Osteocyte (in vitro differentiated cells): ENCODE measurements around the gene AP2A2. TPM values are rescaled to one million over a fixed set of nuclear protein-coding genes. Genes with fewer than 3 reads are reported as not detected.

Experiments used
- DNase-seq: peaks from one replicate; pipeline ENCODE4 v3.0.0; 2021; ENCODE audit warnings: mixed read lengths; ENCODE audit not compliant: unreplicated experiment; ENCODE audit errors: extremely low spot score
- H3K27ac Mint-ChIP-seq: one replicate; pipeline ENCODE4 v1.8.0; 2021; ENCODE audit warnings: mild to moderate bottlenecking, mixed read lengths; ENCODE audit not compliant: unreplicated experiment
- H3K27me3 Mint-ChIP-seq: one replicate; pipeline ENCODE4 v1.8.0; 2021; ENCODE audit warnings: mixed read lengths; ENCODE audit not compliant: unreplicated experiment
- H3K36me3 Mint-ChIP-seq: one replicate; pipeline ENCODE4 v1.8.0; 2021; ENCODE audit warnings: mixed read lengths; ENCODE audit not compliant: unreplicated experiment
- H3K4me1 Mint-ChIP-seq: one replicate; pipeline ENCODE4 v1.8.0; 2021; ENCODE audit warnings: mixed read lengths; ENCODE audit not compliant: unreplicated experiment
- H3K4me3 Mint-ChIP-seq: one replicate; pipeline ENCODE4 v1.8.0; 2021; ENCODE audit warnings: mild to moderate bottlenecking, moderate library complexity, mixed read lengths; ENCODE audit not compliant: unreplicated experiment
- H3K9me3 Mint-ChIP-seq: one replicate; pipeline ENCODE4 v1.8.0; 2021; ENCODE audit warnings: mixed read lengths; ENCODE audit not compliant: unreplicated experiment
- total RNA-seq: library from RNA; stranded (reverse); gene quantifications from 2 replicates; pipeline ENCODE4 v1.2.1, GENCODE V29; 2021
- TF ChIP-seq, protein P1 (sequence below): fragments of 200-600 bp; sonication (generic); IDR thresholded peaks from 2 replicates; pipeline ENCODE4 v1.5.0; 2021; ENCODE audit warnings: antibody characterized with exemption, mild to moderate bottlenecking, moderate library complexity

AP2A2 gene
- total RNA-seq, 1 donor from 2014 or later: 102 TPM

GRCh38 chr11:1011320-1011698, 85.6 kb downstream of the AP2A2 start:
- Mint-ChIP-seq H3K4me3 (no peak overlapping the region), H3K27me3 (no peaks in the 10 kb centered on the region), H3K9me3 (no peaks in the 10 kb centered on the region), H3K4me1 (no peaks in the 10 kb centered on the region), H3K36me3 (peaks cover 23% of the 10 kb centered on the region), H3K27ac (no peak overlapping the region)
- TF ChIP-seq, protein P1, sequence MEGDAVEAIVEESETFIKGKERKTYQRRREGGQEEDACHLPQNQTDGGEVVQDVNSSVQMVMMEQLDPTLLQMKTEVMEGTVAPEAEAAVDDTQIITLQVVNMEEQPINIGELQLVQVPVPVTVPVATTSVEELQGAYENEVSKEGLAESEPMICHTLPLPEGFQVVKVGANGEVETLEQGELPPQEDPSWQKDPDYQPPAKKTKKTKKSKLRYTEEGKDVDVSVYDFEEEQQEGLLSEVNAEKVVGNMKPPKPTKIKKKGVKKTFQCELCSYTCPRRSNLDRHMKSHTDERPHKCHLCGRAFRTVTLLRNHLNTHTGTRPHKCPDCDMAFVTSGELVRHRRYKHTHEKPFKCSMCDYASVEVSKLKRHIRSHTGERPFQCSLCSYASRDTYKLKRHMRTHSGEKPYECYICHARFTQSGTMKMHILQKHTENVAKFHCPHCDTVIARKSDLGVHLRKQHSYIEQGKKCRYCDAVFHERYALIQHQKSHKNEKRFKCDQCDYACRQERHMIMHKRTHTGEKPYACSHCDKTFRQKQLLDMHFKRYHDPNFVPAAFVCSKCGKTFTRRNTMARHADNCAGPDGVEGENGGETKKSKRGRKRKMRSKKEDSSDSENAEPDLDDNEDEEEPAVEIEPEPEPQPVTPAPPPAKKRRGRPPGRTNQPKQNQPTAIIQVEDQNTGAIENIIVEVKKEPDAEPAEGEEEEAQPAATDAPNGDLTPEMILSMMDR: no peak
- DNase-seq: no peak

DNA sequence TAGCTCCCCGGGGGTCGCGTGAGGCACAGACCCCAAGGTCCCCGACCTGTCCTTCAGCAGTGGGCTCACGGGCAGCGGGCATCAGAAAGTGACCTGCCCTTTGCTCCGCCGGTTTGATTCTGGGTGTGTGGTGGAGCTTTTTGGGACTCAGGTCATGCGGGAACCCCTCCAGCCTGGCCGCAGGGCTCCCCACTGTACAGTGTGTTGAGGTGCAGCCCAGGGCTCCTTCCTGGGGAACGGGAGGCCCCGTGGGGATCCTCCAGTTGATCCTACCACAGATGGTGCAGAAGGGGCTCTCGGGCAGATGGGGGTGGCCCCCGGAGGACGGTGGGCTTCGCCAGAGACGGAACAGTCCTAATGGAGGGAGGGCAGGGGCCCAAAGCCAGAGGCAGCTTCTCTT, 86.6 kb downstream of the AP2A2 start:
- Mint-ChIP-seq H3K4me1 (no peaks in the 10 kb centered on the region), H3K27ac (no peak overlapping the region), H3K27me3 (no peaks in the 10 kb centered on the region), H3K4me3 (no peak overlapping the region), H3K9me3 (peaks cover 9% of the 10 kb centered on the region), H3K36me3 (peaks cover 27% of the 10 kb centered on the region)
- DNase-seq: no peak
- TF ChIP-seq, protein P1: no peak

- Mint-ChIP-seq H3K4me3 (no peak overlapping the region), H3K9me3 (peaks cover 13% of the 10 kb centered on the region), H3K36me3 (peaks cover 29% of the 10 kb centered on the region), H3K27me3 (no peaks in the 10 kb centered on the region), H3K27ac (no peak overlapping the region), H3K4me1 (no peaks in the 10 kb centered on the region)
- TF ChIP-seq, protein P1: no peak
- DNase-seq: no peak
These were observed 87.3 kb downstream of the AP2A2 start for GRCh38 chr11:1012740-1013630.

- peaks cover 27% of the 10 kb centered on the region for H3K36me3 Mint-ChIP-seq
- H3K27ac Mint-ChIP-seq: no peak overlapping the region
- peaks cover 13% of the 10 kb centered on the region for H3K9me3 Mint-ChIP-seq
These were observed 87.9 kb downstream of the AP2A2 start for GRCh38 chr11:1013631-1013935.

GRCh38 chr11:1014276-1014675, 88.6 kb downstream of the AP2A2 start:
- Mint-ChIP-seq H3K36me3 (peaks cover 26% of the 10 kb centered on the region), H3K27me3 (no peaks in the 10 kb centered on the region), H3K27ac (no peak overlapping the region), H3K4me1 (no peaks in the 10 kb centered on the region), H3K4me3 (no peak overlapping the region), H3K9me3 (peaks cover 13% of the 10 kb centered on the region)
- DNase-seq: no peak
- TF ChIP-seq, protein P1: no peak

More at GRCh38 chr11:1013631-1013935, 87.9 kb downstream of the AP2A2 start:
- H3K4me3 Mint-ChIP-seq: no peak overlapping the region
- DNase-seq: no peak
- H3K27me3 Mint-ChIP-seq: no peaks in the 10 kb centered on the region
- TF ChIP-seq, protein P1: no peak
- H3K4me1 Mint-ChIP-seq: no peaks in the 10 kb centered on the region
